Measurements from ENCODE around the gene SRPRB.

The SRPRB gene

GRCh38 chr3:133859381-133860234 is 54.0 kb downstream of the SRPRB start:
- peak overlapping the region in 1 of 2 donors; percentile 40 for H3K27ac Mint-ChIP-seq
- no peaks in the 10 kb centered on the region for H3K27me3 Mint-ChIP-seq
- peaks cover 10% of the 10 kb centered on the region for H3K4me1 Mint-ChIP-seq
- ATAC-seq (no peak), DNase-seq (no peak)
- no peaks in the 10 kb centered on the region for H3K9me3 Mint-ChIP-seq
- no peak overlapping the region for H3K4me3 Mint-ChIP-seq

GRCh38 chr3:133860519-133860918 is 54.9 kb downstream of the SRPRB start:
- Mint-ChIP-seq H3K27ac (no peak overlapping the region), H3K27me3 (no peaks in the 10 kb centered on the region), H3K9me3 (no peaks in the 10 kb centered on the region), H3K4me1 (peaks cover 10% of the 10 kb centered on the region), H3K4me3 (no peak overlapping the region)
- ATAC-seq: no peak
- DNase-seq: no peak

GRCh38 chr3:133862161-133862560 is 56.5 kb downstream of the SRPRB start:
- Mint-ChIP-seq H3K9me3 (no peaks in the 10 kb centered on the region), H3K27me3 (no peaks in the 10 kb centered on the region), H3K27ac (peak overlapping the region in 1 of 2 donors; percentile 37), H3K4me3 (no peak overlapping the region), H3K4me1 (peaks cover 10% of the 10 kb centered on the region)
- DNase-seq (no peak), ATAC-seq (no peak)

- DNase-seq (no peak), ATAC-seq (no peak)
- no peak overlapping the region for H3K4me3 Mint-ChIP-seq
- no peaks in the 10 kb centered on the region for H3K9me3 Mint-ChIP-seq
- no peaks in the 10 kb centered on the region for H3K4me1 Mint-ChIP-seq
- H3K27ac Mint-ChIP-seq: no peak overlapping the region
- no peaks in the 10 kb centered on the region for H3K27me3 Mint-ChIP-seq
Observed at GRCh38 chr3:133863911-133864310, 58.3 kb downstream of the SRPRB start.

- H3K4me3 Mint-ChIP-seq: no peak overlapping the region
- H3K27ac Mint-ChIP-seq: peak overlapping the region in 1 of 2 donors; percentile 15
Observed at GRCh38 chr3:133864616-133865015, 59.0 kb downstream of the SRPRB start.

GRCh38 chr3:133865136-133865855 is 59.7 kb downstream of the SRPRB start:
- no peak overlapping the region for H3K4me3 Mint-ChIP-seq
- DNase-seq (no peak), ATAC-seq (no peak)
- peaks cover 9% of the 10 kb centered on the region for H3K27me3 Mint-ChIP-seq
- no peaks in the 10 kb centered on the region for H3K4me1 Mint-ChIP-seq
- H3K27ac Mint-ChIP-seq: no peak overlapping the region
- H3K9me3 Mint-ChIP-seq: no peaks in the 10 kb centered on the region

More at GRCh38 chr3:133864616-133865015, 59.0 kb downstream of the SRPRB start:
- ATAC-seq (no peak), DNase-seq (no peak)
- H3K27me3 Mint-ChIP-seq: peaks cover 2% of the 10 kb centered on the region
- H3K9me3 Mint-ChIP-seq: no peaks in the 10 kb centered on the region
- no peaks in the 10 kb centered on the region for H3K4me1 Mint-ChIP-seq

GRCh38 chr3:133866141-133866540 is 60.5 kb downstream of the SRPRB start:
- DNase-seq (no peak), ATAC-seq (no peak)
- H3K4me1 Mint-ChIP-seq: no peaks in the 10 kb centered on the region
- peaks cover 17% of the 10 kb centered on the region for H3K27me3 Mint-ChIP-seq
- no peaks in the 10 kb centered on the region for H3K9me3 Mint-ChIP-seq
- no peak overlapping the region for H3K27ac Mint-ChIP-seq
- no peak overlapping the region for H3K4me3 Mint-ChIP-seq

GRCh38 chr3:133868186-133868585 is 62.6 kb downstream of the SRPRB start:
- Mint-ChIP-seq H3K27ac (no peak overlapping the region), H3K9me3 (no peaks in the 10 kb centered on the region), H3K27me3 (peaks cover 18% of the 10 kb centered on the region), H3K4me1 (no peaks in the 10 kb centered on the region), H3K4me3 (no peak overlapping the region)
- ATAC-seq (no peak), DNase-seq (no peak)

- ATAC-seq: no peak
- no peak overlapping the region for H3K27ac Mint-ChIP-seq
- no peak for DNase-seq
- no peaks in the 10 kb centered on the region for H3K9me3 Mint-ChIP-seq
- no peak overlapping the region for H3K4me3 Mint-ChIP-seq
- no peaks in the 10 kb centered on the region for H3K4me1 Mint-ChIP-seq
- peaks cover 18% of the 10 kb centered on the region for H3K27me3 Mint-ChIP-seq
Observed at GRCh38 chr3:133868758-133869475, 63.3 kb downstream of the SRPRB start.

- ATAC-seq: no peak
- H3K4me1 Mint-ChIP-seq: no peaks in the 10 kb centered on the region
- no peak overlapping the region for H3K27ac Mint-ChIP-seq
- no peak overlapping the region for H3K4me3 Mint-ChIP-seq
- H3K27me3 Mint-ChIP-seq: peaks cover 18% of the 10 kb centered on the region
- DNase-seq: no peak
- no peaks in the 10 kb centered on the region for H3K9me3 Mint-ChIP-seq
Observed at GRCh38 chr3:133869586-133869985, 64.0 kb downstream of the SRPRB start.

GRCh38 chr3:133870822-133871221 is 65.2 kb downstream of the SRPRB start:
- Mint-ChIP-seq H3K9me3 (no peaks in the 10 kb centered on the region), H3K4me3 (no peak overlapping the region), H3K27me3 (peaks cover 18% of the 10 kb centered on the region), H3K4me1 (no peaks in the 10 kb centered on the region), H3K27ac (no peak overlapping the region)
- no peak for DNase-seq
- ATAC-seq: no peak

Data from stimulated activated naive CD8-positive, alpha-beta T cell treated with anti-CD3 and anti-CD28 coated beads, Interleukin-15, amount 100 ng/mL, for 72 hours (primary cell).